Measurements from ENCODE around the gene ASB3.
"Not testable (repeated sequence)": the region's sequence is repeated elsewhere in the genome, so short reads cannot be mapped to it uniquely, and the experiment has no call there.

Gene ASB3

GRCh38 chr2:53793261-53793660 lies 6.5 kb upstream of the ASB3 start:
- no peak for DNase-seq
- in situ Hi-C loops (cut with MboI; ENCODE audit: low pct_unique_long_range_greater_than_20kb, low sequenced_read_pairs), result no loop called here

- in situ Hi-C loops (cut with MboI; ENCODE audit: low pct_unique_long_range_greater_than_20kb, low sequenced_read_pairs), result no loop called here
- peak; percentile 51 for DNase-seq
Measured at GRCh38 chr2:53787614-53788289, 999 bp upstream of the ASB3 start.

- no peak for DNase-seq
- in situ Hi-C loops (cut with MboI; ENCODE audit: low pct_unique_long_range_greater_than_20kb, low sequenced_read_pairs), result no loop called here
Measured at GRCh38 chr2:53786352-53786704, 425 bp downstream of the ASB3 start.

GRCh38 chr2:53785366-53785765 lies 1.4 kb downstream of the ASB3 start:
- no peak for DNase-seq
- in situ Hi-C loops (cut with MboI; ENCODE audit: low pct_unique_long_range_greater_than_20kb, low sequenced_read_pairs), result no loop called here

GRCh38 chr2:53784436-53784835 lies 2.3 kb downstream of the ASB3 start:
- DNase-seq, result no peak
- in situ Hi-C loops (cut with MboI; ENCODE audit: low pct_unique_long_range_greater_than_20kb, low sequenced_read_pairs), result no loop called here

- in situ Hi-C loops (cut with MboI; ENCODE audit: low pct_unique_long_range_greater_than_20kb, low sequenced_read_pairs), result no loop called here
- DNase-seq, result no peak
Measured at GRCh38 chr2:53782676-53783075, 4.1 kb downstream of the ASB3 start.

GRCh38 chr2:53780056-53780455 lies 6.7 kb downstream of the ASB3 start:
- DNase-seq, result no peak
- in situ Hi-C loops (cut with MboI; ENCODE audit: low pct_unique_long_range_greater_than_20kb, low sequenced_read_pairs), result no loop called here

GRCh38 chr2:53778536-53779162 lies 8.1 kb downstream of the ASB3 start:
- in situ Hi-C loops (cut with MboI; ENCODE audit: low pct_unique_long_range_greater_than_20kb, low sequenced_read_pairs), result no loop called here

GRCh38 chr2:53777134-53777533 lies 9.6 kb downstream of the ASB3 start:
- in situ Hi-C loops (cut with MboI; ENCODE audit: low pct_unique_long_range_greater_than_20kb, low sequenced_read_pairs), result no loop called here
- DNase-seq, result peak; percentile 32

More at GRCh38 chr2:53778536-53779162, 8.1 kb downstream of the ASB3 start:
- DNase-seq, result peak; percentile 77

- in situ Hi-C loops (cut with MboI; ENCODE audit: low pct_unique_long_range_greater_than_20kb, low sequenced_read_pairs), result no loop called here
- DNase-seq, result no peak
Measured at GRCh38 chr2:53770264-53770663, 16.5 kb downstream of the ASB3 start.

- in situ Hi-C loops (cut with MboI; ENCODE audit: low pct_unique_long_range_greater_than_20kb, low sequenced_read_pairs), result no loop called here
Measured at GRCh38 chr2:53769318-53769945, 17.3 kb downstream of the ASB3 start.

GRCh38 chr2:53768242-53768542 lies 18.6 kb downstream of the ASB3 start:
- in situ Hi-C loops (cut with MboI; ENCODE audit: low pct_unique_long_range_greater_than_20kb, low sequenced_read_pairs), result no loop called here
- no peak for DNase-seq

More at GRCh38 chr2:53769318-53769945, 17.3 kb downstream of the ASB3 start:
- DNase-seq, result no peak

GRCh38 chr2:53767405-53768241 lies 19.1 kb downstream of the ASB3 start, which contains the start of gene CHAC2:
CHAC2 (plus strand) TSS chr2:53767804; CDS start chr2:53767887, 83 bp downstream.
- peak; percentile 87 for DNase-seq
- in situ Hi-C loops (cut with MboI; ENCODE audit: low pct_unique_long_range_greater_than_20kb, low sequenced_read_pairs), result no loop called here

GRCh38 chr2:53765767-53766166 lies 21.0 kb downstream of the ASB3 start:
- in situ Hi-C loops (cut with MboI; ENCODE audit: low pct_unique_long_range_greater_than_20kb, low sequenced_read_pairs), result no loop called here
- no peak for DNase-seq

GRCh38 chr2:53757206-53757605 lies 29.5 kb downstream of the ASB3 start:
- in situ Hi-C loops (cut with MboI; ENCODE audit: low pct_unique_long_range_greater_than_20kb, low sequenced_read_pairs); DNase-seq: not testable (repeated sequence)

GRCh38 chr2:53756644-53757043 lies 30.1 kb downstream of the ASB3 start:
- in situ Hi-C loops (cut with MboI; ENCODE audit: low pct_unique_long_range_greater_than_20kb, low sequenced_read_pairs), result no loop called here
- DNase-seq, result no peak

- no peak for DNase-seq
- in situ Hi-C loops (cut with MboI; ENCODE audit: low pct_unique_long_range_greater_than_20kb, low sequenced_read_pairs), result no loop called here
Measured at GRCh38 chr2:53755121-53755520, 31.6 kb downstream of the ASB3 start.

GRCh38 chr2:53753041-53753440 lies 33.7 kb downstream of the ASB3 start:
- no peak for DNase-seq
- in situ Hi-C loops (cut with MboI; ENCODE audit: low pct_unique_long_range_greater_than_20kb, low sequenced_read_pairs), result no loop called here

- in situ Hi-C loops (cut with MboI; ENCODE audit: low pct_unique_long_range_greater_than_20kb, low sequenced_read_pairs), result no loop called here
- no peak for DNase-seq
Measured at GRCh38 chr2:53752385-53752784, 34.4 kb downstream of the ASB3 start.

- in situ Hi-C loops (cut with MboI; ENCODE audit: low pct_unique_long_range_greater_than_20kb, low sequenced_read_pairs), result no loop called here
- DNase-seq, result no peak
Measured at GRCh38 chr2:53751728-53752127, 35.0 kb downstream of the ASB3 start.
